Non-pigmented ciliary epithelial cell (primary cell): ENCODE measurements around the gene ZDHHC14.

Source experiments
- DNase-seq: peaks from one replicate; pipeline ENCODE4 v3.0.0-alpha.2; 2010; ENCODE audit warnings: low read depth

ZDHHC14 gene

DNA sequence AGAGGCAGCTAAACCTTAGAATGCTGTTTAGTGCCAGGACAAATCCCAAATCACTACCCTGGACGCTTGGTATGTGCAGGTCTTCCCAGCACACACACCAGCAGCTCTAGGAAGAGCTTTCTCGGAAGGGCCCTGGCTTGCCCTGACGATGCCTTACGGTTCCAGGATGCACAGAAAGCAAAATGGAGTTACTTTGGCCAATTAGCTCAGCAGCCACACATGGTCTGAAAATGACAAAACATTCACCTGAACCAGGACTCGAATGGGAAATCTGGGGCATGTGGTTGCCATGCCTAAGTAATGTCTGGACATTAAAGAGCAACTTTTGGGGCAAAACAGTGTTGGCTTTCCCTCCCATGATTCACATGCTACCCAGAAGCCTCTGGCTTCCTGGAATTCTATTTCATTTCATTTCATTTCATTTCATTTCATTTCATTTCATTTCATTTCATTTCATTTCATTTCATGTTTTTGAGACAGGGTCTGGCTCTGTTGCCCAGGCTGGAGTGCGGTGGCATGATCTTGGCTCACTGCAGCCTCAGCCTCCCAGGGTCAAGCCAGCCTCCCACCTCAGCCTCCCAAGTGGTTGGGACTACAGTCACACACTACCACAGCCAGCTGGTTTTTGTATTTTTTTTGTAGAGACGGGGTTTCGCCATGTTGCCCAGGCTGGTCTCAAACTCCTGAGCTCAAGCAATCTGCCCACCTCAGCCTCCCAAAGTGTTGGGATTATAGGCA lies 153.3 kb downstream of the ZDHHC14 start:
- no peak for DNase-seq

DNA sequence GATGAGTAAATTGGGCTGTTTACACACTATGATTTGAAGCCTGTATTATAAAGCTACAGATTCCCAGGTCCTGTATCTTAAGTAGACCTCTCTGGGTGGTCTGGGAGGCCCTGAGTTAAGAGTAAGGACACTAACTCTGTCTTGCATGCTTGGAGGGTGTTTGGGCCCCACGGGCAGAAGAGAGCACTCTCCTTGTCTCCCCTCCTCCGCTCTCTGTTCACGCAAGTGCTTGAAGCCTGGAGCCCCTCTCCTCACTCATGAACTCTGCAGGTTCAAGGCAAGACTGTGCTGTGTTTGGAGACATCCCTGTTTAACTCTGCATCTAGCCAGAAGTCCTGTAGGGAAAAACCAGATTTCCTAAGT lies 154.0 kb downstream of the ZDHHC14 start:
- no peak for DNase-seq

DNA sequence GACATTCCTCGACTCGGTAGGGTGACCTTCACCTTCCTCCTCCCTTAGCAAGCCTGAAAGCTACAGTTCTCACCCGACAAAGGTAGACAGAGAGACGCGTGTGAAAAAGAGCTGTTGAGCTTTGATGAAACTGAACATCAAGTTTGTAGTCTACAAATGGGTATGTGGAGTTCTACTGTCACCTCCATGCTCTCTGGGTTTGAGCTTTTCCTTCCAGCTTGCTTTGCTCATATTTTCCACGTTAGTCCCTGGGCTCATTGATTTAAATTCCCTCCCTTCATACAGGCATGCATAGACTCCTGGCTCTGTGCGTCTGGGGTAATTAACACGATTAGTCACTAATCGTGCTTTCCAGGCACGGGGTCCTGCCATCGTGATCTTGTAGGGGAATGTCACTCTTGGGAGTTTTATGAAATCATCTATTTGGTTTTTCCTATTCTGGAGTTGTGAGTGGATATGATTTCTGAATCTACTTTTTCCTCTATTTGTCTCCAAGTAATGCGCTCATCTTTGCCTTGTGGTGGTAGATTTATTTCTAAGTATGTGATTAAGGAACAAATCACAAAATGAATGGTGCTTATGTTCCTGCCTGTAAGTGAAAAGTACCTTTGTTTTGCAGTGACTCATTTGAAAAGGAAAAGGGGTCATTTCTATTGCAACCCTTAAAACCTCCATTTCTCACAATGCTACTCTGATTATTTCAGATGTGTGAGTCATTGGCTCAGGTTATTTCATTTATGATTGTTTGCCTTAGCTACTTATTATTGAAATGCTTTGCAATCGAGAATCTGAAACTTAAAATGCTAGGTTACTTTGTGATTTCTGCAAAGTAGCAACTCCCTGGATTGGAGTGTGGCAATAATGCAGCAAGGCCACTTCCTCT lies 154.6 kb downstream of the ZDHHC14 start:
- DNase-seq, result peak; percentile 30

DNA sequence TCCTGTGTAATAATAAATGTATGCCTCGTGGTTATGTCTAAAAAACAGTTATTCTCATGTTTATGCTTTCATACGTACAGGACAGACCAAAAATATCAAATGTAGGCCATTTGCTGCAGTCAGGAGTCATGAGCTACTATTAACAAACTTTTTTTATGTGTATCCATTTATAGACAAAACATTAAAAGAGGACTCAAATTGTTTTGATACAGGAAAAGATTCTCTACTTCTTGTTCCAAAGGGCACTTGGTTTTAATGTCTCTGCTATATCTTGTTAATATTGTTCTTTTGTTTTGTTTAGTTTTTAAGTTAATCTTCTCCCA lies 155.2 kb downstream of the ZDHHC14 start:
- DNase-seq, result no peak

DNA sequence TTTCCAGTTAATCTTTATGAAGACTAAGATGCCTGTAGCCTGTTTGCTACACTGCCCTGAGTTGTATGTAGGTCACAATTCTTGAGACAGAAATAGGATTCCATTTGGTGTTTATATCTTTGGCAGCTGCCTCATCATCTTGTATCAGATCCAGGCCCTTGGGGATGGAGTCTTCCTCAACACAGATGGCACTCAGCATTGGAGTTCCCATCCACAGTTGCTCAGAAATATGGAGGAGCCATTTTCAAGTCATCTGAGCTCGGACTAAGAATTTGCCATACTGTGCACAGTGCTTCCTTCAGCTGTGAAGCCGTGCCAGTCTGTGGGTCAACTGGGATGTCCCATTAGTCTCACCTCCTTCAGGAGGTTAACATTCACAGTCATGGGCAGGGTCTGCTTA lies 156.6 kb downstream of the ZDHHC14 start:
- no peak for DNase-seq

DNA sequence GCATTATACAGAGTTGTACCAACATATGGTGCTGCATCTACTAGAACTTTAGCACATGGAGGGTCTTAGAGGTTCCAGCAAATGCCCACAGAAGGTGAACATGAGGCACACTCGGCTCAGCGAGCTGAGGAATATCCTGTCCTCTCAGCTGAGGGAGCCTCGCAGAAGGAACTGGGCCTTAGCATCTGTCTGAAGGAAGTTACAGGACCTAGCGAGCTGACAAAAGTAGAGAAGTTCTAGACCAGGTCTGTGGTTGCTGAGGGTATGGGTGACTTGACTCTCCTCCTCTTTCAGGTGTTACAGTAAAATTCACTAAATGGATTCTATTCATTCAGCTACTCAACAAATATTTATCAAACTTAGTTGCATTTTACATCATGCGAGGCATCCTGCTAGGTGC lies 157.2 kb downstream of the ZDHHC14 start:
- no peak for DNase-seq

DNA sequence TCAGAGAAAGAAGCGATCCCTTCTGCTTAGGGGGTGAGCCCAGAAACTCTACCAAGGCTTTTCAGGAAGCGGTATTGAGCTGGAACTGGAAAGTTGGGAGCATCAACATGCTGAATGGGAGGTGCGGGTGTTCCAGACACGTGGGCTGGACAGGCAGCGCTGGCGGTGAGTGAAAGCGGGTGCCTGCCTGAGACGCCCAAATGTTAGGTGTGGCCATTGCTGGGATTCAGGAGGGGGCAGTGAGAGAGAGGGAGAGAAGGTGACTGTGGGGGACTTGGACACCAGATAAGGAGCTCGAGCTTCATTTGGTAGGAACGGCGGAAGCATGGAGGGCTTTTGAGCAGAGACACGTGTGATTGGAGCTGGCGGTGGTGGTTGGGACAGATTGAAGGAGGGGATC lies 157.7 kb downstream of the ZDHHC14 start:
- DNase-seq, result no peak

DNA sequence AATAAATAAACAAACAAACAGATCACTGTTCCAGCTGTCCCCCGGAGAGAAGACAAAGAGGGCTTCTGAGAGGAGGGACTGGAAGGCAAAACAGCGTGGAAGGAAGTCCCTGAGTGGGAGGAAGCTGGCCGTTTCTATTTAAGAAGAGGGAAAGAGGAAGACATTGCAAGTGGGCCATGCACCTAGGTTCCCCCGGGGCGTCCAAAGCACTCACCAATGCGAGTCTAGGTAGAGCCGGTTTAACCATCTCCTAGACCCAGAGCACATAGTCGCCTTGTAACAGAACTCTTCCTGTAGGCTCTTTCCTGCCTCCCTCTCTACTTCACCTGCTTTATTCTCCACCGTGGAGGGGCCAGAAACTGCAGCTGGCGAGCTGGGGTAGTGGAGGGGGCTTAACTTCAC lies 158.4 kb downstream of the ZDHHC14 start:
- DNase-seq, result no peak

DNA sequence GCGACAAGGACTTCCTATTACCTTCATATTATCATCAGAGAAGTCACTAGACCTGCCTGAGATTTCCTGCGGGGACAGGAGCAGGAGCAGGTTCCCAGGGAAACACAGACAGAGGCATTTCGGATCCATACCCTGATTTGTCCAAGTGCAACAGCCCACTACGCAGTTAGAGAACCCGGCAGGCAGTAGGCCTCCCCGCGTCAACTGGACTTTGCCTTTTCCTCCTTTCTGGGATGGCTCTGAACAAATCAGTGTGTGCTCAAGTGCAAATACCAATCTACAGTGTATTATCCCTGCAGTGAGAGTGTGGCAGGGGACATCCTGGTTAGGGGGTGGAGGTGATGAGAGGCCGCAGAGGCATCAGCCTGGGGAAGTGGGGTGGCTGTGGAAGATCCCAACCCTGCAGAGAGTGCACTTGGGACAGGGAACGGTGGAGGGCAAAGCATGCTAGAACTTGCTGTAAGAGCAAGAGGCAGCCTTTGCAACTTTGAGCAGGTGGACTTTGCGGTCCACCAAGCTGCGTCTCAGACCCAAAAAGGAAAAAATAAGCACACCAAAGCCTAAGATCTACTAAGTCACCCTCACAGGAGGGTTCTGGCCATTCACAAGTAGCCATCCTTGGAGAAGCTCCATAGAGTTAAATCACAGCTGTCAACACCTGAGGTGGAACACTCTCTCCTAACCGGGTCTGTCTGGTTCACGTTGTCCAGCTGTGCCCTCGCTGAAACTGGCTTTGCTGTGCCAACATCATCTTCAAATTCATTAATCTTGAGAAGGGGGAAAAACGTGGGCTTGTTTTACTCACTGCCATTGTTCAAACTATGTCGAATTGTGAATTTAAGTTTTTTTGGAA lies 159.1 kb downstream of the ZDHHC14 start:
- DNase-seq, result no peak

DNA sequence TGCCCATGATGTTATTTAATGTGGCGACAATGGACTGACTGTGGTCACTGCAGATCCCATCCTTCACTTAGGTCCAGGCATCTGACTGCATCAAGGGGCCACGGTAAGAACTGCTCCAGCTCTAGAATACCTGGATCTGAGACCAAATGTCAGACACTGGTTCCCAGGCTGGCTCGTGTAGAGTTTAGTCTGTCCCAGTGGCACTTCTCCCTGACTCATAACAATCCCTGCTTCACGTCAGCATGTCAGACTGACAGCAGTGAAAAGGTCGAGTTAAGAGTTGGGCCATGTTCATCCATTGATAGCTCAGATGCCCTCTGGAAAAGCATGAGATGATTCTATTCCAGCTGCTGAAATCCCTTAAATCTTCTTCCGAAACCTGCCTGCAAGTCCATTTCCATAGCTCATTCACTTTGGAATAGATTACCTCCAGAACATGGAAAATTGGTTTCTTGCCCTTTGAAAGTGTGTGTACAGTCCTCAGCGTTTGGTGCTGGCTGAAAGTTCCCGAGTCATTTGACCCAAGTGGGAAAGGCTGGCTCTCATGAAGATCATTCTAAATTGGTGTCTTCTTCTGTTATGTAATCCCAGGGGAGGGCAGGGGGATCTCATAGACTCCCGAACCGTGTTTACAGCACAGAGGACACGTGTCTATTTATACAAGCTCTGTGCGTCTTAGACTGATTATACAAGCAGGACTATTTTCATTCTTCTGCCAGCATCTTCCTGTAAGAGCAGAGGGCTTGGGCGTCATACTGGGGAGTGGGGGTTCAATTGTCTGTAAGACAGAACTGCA lies 160.8 kb downstream of the ZDHHC14 start:
- no peak for DNase-seq

DNA sequence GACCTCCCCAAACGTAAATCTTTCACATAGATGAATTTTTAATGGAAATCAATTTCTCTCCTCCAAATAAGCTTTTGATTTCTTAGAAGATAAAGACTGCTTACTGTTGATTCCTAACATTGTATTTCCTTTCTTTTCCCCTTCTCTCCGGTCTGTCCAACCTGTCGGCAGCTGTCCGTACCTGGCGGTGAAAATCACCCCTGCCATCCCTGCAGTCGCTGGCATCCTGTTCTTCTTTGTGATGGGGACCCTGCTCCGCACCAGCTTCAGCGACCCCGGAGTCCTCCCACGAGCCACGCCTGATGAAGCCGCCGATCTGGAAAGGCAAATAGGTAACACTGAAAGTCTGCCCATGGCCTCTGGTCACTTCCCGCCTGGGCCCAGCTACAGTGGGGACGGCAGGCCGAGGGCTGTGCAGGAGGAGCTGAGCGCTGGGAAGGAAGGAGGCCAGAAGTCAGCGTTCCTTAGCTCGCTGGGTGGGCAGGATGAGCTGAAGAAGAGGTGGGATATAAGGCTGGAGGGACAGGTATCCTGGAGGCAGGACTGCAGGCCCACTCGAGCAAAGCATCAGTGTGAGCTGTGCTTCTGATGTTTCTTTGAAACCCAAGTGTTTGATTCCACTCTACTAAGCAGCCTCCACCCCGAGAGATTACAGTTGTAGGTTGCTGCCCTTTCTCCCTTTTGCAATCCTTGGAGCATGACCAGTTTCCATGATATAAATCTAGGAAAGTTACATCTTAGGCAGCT lies 161.6 kb downstream of the ZDHHC14 start:
- DNase-seq, result no peak

DNA sequence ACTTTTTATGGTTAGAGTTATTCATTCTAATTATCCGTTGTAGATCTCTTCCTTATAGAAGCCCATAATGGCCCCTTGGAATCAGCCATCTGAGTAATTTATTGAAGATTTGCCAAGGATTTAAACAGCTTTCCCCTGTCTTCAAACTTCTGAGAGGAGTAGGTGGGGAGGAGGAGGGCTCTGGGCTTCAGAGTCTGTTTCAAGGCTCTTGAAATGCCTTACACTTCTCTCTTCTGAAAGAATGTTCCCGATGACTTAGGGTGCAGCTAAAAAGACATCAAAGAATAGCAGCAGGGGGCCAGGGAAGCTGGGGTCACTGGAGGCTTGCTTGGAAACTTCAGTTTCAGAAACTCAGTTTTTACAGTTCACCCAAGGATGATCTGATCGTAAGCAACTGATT lies 165.3 kb downstream of the ZDHHC14 start:
- no peak for DNase-seq

DNA sequence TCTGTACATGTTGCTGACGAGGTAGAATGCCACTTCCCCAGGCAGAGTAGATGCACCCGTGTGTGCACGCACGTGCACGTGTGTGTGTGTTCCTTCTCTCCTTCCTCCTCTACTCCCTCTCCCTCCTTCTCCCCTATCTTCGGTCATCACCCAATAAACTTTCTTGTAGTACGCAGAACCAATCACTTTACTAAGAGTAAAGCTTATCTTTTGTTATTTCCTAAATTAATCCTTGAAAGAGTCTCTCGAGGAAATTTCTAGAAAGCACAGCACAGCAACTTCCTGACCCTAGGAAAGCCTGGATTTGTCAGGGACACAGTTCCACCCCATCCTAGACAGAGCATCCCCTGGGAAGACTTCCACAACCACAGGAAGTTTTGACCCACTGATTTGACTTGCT lies 166.1 kb downstream of the ZDHHC14 start:
- no peak for DNase-seq

DNA sequence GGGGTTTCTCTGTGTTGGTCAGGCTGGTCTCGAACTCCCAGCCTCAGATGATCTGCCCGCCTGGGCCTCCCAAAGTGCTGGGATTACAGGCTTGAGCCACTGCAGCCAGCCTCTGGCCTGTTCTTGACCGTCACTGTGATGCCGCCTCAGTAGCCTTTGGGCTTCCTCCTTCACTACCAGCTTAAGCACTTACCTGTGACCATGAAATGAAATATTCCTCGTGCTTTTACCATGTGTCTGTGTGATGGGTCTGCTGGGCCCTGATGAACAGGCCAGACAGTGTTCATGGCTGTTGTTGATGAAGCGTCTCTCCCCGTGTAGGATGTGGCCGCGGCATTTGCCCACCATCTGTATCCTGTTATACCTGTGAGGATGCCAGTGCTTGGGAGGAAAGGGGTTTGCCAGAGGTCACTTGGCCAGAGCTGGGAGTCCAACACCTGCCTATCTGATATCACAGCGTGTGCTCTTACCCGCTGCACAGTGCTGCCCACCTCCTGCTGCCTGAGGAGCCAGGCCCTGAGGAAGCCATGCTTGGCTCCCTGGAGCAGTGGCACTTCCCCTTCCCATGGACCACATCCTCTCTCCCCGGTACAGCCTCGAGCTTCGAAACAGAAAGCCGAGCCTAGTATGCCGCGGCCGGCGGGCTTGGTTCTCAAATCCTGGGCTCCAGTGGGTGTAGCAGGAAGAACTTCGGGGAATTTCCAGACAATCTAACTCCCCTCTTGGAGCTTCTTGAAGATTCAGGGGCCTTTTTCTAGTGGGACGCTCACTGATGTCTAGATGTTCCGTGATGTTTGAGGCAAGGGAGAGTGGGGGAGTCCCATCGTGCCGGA lies 167.9 kb downstream of the ZDHHC14 start:
- DNase-seq, result no peak

DNA sequence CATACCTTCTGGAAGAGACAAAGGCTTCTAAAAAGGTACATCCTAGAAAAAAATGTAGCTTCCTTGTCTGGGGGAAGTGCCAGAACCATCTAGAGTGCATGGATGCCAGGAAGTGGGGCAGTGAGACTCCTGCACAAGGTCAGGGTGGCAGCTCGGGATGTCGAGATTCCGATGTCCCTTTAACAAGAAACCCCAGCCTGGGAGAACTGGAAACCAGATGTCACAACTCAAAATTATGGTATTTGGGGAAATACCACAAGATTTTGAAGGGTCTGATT lies 168.4 kb downstream of the ZDHHC14 start:
- no peak for DNase-seq

DNA sequence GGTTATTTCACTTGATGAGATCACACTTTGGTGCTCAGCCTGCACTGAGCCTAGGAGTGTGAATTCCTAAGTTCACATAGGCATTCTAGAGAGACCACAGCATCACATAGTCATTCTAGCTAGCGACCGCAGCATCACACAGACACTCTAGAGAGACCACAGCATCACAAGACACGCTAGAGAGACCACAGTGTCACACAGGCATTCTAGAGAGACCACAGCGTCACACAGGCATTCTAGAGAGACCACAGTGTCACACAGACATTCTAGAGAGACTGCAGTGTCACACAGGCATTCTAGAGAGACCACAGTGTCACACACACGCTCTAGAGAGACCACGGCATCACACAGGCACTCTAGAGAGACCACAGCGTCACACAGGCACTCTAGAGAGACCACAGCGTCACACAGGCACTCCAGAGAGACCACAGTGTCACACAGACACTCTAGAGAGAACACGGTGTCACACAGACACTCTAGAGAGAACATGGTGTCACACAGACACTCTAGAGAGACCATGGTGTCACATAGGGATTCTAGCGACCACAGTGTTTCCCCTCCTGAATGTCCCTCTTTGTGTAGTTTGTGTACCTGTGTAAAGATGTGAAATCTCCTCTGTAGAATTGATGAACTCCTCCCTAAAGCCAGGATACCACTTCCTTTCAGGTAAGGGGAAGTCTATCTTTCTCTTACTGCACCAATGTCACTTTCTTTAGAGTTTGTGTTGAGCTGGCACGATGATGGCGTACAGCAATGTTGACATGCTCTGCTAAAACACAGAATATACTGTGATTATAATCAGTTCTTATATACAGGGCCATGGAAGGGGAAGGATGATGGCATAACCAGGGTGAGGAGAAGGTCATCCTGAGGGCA lies 169.4 kb downstream of the ZDHHC14 start:
- no peak for DNase-seq

DNA sequence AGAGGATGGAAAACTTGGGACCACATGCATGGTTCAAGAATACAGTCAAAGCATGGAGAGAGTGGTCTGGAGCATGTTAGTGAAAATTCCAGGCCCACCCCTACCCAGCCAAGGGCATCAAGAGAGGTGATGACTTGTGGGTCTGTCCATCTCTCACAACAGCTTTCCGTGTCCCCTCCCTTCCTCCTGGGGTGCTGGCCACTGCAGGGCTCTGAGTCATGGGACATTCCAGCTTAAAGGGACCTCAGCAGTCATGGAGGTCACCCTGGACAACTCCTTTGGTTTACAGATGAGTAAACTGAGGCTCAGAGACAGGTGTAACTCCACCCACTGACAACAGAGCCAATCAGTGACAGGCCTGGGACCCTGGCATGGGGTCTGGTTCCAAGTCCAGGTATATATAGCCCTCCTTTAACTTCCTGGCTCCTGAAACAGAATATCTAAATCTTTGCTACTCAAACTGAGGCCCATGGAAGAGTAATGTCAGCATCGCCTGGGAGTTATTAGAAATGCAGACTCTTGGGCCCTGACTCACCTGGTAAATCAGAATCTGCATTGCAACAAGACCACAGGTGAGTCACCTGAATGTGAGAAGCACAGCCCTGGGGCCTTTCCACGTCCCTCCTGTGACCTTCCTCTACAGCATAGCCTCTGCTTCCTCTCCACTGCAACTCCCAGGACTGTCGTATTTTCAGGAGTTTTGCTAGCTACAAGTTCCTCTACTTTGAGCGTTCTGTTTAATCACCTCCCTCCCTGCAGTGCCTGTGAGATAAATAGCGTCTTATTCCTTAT lies 170.2 kb downstream of the ZDHHC14 start:
- no peak for DNase-seq

DNA sequence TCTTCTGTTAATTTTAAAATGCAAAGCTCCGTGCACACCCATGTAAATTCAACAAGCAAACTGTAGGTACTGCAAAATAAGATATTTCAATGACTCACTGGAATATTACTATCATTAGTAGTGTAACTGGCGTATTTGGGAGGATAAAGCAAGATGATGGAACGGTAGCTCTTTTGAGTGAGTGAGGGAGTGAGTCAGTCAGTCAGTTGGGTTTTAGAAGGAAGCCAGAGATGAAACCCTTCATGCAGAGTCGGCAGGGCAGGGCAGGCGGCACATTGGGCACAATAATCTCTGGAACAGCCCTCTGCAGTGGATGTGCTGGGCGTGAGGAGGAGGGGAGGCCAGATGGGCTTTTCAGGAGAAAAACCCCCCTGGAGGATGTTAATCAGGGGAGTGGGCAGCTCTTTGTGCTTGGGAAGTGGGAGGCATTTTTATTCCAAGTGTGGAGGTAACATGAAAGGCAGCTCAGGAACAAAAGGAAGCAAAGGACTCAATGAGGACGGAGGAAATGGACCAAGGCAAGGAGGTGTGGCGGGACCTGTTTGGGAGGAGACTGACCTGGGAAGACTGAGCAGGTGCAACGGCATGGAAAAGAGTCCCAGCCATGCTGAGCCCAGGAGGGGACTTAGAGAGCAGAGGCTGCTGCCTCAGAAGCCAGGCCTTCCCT lies 171.2 kb downstream of the ZDHHC14 start:
- DNase-seq, result no peak
